RWPE1 (cell line): ENCODE measurements around the gene EPB41L2.
A peak's percentile ranks its signal among the peaks of the same experiment; 100 is the strongest.

ENCODE experiments used
- CTCF ChIA-PET: fragments of 350-600 bp; sonication (Branson Sonifier 250); formaldehyde crosslinking; extraction: SDS; loops from one replicate; lab custom pipeline; 2021; lab: Yijun Ruan, JAX
- POLR2A ChIA-PET: fragments of 400-600 bp; formaldehyde crosslinking; extraction: SDS; loops from one replicate; lab custom pipeline; 2020; ENCODE audit warnings: antibody characterized with exemption; ENCODE audit not compliant: low non-redundant PET; lab: Yijun Ruan, JAX
- DNase-seq: peaks from one replicate; pipeline ENCODE4 v3.0.0; 2012; ENCODE audit warnings: low spot score
- H3K27ac ChIP-seq: fragments of 450-650 bp; 2 replicates; pipeline ENCODE4 v1.5.1; 2017
- TF ChIP-seq, protein P1 (sequence below): fragments of 450-650 bp; conservative IDR thresholded peaks from 2 replicates; pipeline ENCODE4 v1.5.1; 2017; ENCODE audit warnings: low read depth, mild to moderate bottlenecking

The EPB41L2 gene

DNA sequence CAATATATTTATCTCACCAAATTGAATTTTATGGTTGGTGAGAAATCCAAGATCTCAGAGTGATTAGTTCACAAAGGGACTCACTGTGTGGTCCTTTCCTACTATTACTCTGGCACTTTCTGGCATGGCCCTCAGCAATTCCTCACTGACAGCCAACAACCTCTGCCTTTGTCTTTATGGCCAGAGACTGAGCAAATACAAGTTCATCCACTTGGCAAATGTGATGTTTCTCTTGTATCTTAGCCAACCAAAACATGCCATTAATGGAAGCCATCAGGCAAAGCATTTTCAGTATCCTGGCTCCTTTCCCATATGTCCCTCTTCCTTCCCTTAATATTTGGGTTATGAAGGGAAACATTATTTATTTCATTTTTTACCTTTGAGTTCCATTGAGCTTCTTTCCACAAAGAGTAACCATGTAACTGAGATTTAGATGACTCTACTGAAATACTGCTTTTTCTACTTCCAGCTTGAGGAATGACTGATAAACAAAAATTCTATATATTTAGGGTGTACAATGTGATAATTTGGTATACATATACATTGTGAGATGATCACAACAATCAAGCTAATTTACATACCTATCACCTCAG is 266.6 kb downstream of the EPB41L2 start:
- peak; percentile 8 for DNase-seq
- no peak overlapping the region for H3K27ac ChIP-seq
- CTCF ChIA-PET: no interaction called here
- TF ChIP-seq, protein P1, sequence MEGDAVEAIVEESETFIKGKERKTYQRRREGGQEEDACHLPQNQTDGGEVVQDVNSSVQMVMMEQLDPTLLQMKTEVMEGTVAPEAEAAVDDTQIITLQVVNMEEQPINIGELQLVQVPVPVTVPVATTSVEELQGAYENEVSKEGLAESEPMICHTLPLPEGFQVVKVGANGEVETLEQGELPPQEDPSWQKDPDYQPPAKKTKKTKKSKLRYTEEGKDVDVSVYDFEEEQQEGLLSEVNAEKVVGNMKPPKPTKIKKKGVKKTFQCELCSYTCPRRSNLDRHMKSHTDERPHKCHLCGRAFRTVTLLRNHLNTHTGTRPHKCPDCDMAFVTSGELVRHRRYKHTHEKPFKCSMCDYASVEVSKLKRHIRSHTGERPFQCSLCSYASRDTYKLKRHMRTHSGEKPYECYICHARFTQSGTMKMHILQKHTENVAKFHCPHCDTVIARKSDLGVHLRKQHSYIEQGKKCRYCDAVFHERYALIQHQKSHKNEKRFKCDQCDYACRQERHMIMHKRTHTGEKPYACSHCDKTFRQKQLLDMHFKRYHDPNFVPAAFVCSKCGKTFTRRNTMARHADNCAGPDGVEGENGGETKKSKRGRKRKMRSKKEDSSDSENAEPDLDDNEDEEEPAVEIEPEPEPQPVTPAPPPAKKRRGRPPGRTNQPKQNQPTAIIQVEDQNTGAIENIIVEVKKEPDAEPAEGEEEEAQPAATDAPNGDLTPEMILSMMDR: no peak
- POLR2A ChIA-PET: no interaction called here

DNA sequence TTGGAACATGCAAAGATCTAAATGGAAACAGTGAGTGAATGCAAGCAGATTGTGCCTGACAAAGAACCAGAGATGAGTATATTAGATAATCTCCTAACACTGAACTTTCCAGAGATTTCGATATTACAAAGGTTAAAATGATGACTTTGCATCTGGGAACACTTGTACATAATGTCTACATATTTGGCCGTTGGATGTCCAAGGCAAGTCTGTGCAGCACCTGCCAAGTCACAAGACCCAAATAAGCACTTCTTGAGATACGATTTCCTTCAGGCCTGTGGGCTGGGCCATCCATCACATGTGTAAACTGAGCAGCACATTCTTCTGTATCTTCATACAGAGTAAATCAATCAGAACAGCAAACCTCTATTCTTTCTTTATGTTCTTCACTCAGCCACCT is 268.3 kb downstream of the EPB41L2 start:
- POLR2A ChIA-PET: no interaction called here

DNA sequence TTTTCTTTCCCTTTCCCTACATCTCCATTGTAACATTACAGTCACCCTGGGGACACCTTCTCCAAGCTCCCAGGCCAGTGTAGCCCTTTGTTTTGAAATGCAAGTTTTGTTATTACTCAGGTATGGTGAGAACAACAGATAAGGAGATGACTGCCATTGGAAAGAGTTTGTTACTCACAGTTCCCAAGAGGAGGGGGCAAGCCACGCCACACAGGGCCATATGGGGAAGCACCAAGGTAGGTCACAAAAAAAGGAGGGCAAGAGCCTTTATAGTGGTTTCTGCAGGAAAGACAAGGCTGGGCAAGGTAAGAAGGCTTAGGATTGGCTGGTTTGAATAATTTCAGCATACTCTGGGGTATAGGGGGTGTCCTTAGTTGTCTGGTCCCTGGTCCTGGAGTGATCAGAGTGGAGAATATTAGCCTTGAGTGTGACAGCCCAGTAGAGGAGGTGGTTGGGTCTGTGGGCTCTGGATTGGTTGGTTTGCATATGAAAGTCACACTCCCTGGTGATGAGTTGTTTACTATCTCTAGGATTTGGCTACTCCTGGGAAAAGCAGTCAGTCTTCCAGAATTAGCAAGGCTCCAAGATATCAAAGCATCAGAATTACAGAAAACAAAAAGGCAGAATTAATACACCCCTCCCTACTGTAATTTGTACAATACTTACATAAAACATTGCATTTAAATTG is 268.9 kb downstream of the EPB41L2 start:
- ChIA-PET CTCF (no interaction called here), POLR2A (no interaction called here)
- no peak overlapping the region for H3K27ac ChIP-seq
- DNase-seq: no peak
- TF ChIP-seq, protein P1: no peak

More for the DNA sequence above, 268.3 kb downstream of the EPB41L2 start:
- TF ChIP-seq, protein P1: no peak
- H3K27ac ChIP-seq: no peak overlapping the region
- CTCF ChIA-PET: no interaction called here
- DNase-seq: no peak
